ENCODE results near the gene A3GALT2.

- TF ChIP-seq CTCF (IDR thresholded peaks at IDR 0.05) (no peak), POLR2A (IDR thresholded peaks at IDR 0.05) (no peak)
These were observed 46.0 kb upstream of the A3GALT2 start for GRCh38 chr1:33366762-33367484.

All from transverse colon (tissue), 3 donors.